Left lung (tissue), 10 donors: ENCODE data around the gene GFPT1. TPM values are rescaled to one million over a fixed set of nuclear protein-coding genes. Genes with fewer than 3 reads are reported as not detected.

ENCODE experiments used
- ATAC-seq: fragments of 200-7000 bp; cut with Tn5 transposase; one replicate; pipeline ENCODE4 v1.9.1; 2020; ENCODE audit warnings: moderate library complexity
- DNase-seq, 4 donors: peaks; one replicate each; pipeline ENCODE4 v3.0.0-alpha.2; 2013 to 2020
- H3K27ac ChIP-seq, 2 donors: fragments of 200-600 bp; sonication (generic) in 1 of 2; one replicate each; pipeline versions ENCODE4 v1.5.0 to v1.8.0; 2020 to 2021
- H3K27me3 ChIP-seq, 2 donors: fragments of 200-600 bp; sonication (generic) in 1 of 2; one replicate each; pipeline versions ENCODE4 v1.5.0 to v1.8.0; 2020 to 2021
- H3K36me3 ChIP-seq, 2 donors: fragments of 200-600 bp; sonication (generic) in 1 of 2; one replicate each; pipeline versions ENCODE4 v1.5.0 to v1.8.0; 2020 to 2021
- H3K4me1 ChIP-seq, 2 donors: fragments of 200-600 bp; one replicate each; pipeline ENCODE4 v1.8.0; 2021
- H3K4me3 ChIP-seq, 2 donors: fragments of 200-600 bp; sonication (generic) in 1 of 2; one replicate each; pipeline versions ENCODE4 v1.5.0 to v1.8.0; 2020 to 2021; ENCODE audit warnings: mild to moderate bottlenecking in 1 of 2
- H3K9me3 ChIP-seq, 2 donors: fragments of 200-600 bp; sonication (generic) in 1 of 2; one replicate each; pipeline versions ENCODE4 v1.5.0 to v1.8.0; 2020 to 2021
- intact Hi-C, 2 donors: fragments of 100-400 bp; cut with DNase I; formaldehyde crosslinking; loops; one replicate each; pipeline versions ENCODE4 v1.11.2 to v1.14.2; 2022
- polyA plus RNA-seq, 6 donors: library from polyadenylated mRNA; unstranded; fragments of 120-200 nt; gene quantifications; one replicate each; pipeline ENCODE4 v1.2.1, GENCODE V29; 2013; ENCODE audit not compliant: insufficient read length in 6 of 6
- total RNA-seq, 2 donors: library from RNA; stranded (reverse); fragmentation: NEBNext Ultra II Directional; extraction: Animal tissue kit (Norgen Biotek cat#: 25700); gene quantifications; one replicate each; pipeline ENCODE4 v1.2.1, GENCODE V29; 2021
- TF ChIP-seq, protein P1 (sequence below), 2 donors: fragments of 200-600 bp; sonication (generic) in 1 of 2; IDR thresholded peaks; one replicate each; pipeline versions ENCODE4 v1.5.0 to v1.8.0; 2021; ENCODE audit warnings: antibody characterized with exemption in 2 of 2
- donor health status: DM: no; HTN: yes; CAD: no.
- donor health status: DM: no; HTN: no; CAD: no.

GFPT1 gene
- total and polyA plus RNA-seq, 8 donors = 26.3 to 95.7 (median 30.5) TPM

DNA sequence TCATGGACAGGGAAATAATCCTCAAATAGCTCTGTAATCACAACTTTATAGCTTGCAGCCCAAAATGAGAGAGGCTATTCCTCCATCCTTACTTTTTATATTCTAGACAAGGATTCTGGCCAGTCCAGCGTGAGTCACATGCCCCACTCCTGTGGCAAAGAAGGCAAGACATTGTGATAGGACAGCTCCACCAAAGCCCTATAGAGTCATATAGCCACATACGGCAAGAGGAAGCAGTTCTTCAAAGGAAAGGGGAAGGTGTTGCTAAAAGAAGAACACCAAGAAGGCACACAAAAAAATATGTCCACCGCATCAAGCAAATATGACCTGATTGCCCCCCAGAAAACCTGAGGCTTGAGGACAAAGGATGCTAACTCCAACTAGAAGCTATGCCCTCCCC, 3.4 kb upstream of the GFPT1 start:
- Histone ChIP-seq H3K4me1 (peaks cover 0 to 26% of the 10 kb centered on the region in 2 donors), H3K9me3 (no peaks in the 10 kb centered on the region), H3K27me3 (no peaks in the 10 kb centered on the region), H3K27ac (no peak overlapping the region), H3K36me3 (peaks cover 0 to 13% of the 10 kb centered on the region in 2 donors), H3K4me3 (no peak overlapping the region)
- intact Hi-C loops = no loop called here
- no peak for ATAC-seq
- DNase-seq = no peak
- TF ChIP-seq, protein P1, sequence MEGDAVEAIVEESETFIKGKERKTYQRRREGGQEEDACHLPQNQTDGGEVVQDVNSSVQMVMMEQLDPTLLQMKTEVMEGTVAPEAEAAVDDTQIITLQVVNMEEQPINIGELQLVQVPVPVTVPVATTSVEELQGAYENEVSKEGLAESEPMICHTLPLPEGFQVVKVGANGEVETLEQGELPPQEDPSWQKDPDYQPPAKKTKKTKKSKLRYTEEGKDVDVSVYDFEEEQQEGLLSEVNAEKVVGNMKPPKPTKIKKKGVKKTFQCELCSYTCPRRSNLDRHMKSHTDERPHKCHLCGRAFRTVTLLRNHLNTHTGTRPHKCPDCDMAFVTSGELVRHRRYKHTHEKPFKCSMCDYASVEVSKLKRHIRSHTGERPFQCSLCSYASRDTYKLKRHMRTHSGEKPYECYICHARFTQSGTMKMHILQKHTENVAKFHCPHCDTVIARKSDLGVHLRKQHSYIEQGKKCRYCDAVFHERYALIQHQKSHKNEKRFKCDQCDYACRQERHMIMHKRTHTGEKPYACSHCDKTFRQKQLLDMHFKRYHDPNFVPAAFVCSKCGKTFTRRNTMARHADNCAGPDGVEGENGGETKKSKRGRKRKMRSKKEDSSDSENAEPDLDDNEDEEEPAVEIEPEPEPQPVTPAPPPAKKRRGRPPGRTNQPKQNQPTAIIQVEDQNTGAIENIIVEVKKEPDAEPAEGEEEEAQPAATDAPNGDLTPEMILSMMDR (IDR thresholded peaks at IDR 0.05) = no peak

DNA sequence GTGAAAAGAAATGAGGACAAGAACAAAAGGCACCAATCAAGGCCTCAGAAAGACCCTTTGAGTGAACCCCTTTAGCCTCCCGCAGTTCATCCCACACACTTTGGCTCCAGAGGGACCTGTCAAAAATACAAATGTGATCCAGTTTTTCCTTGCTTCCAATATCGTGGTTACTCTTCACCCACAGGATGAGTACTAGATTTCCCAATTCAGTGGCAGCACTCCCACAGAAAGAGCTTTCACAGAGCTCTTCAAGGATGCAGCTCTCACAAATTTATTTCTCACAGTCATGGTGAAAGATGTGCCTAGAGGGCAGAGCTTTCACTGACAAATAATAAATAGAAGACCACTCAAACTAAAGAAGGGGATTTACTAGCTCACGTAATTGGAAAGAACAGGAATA, 3.0 kb upstream of the GFPT1 start:
- Histone ChIP-seq H3K9me3 (no peaks in the 10 kb centered on the region), H3K4me3 (no peak overlapping the region), H3K27ac (no peak overlapping the region), H3K36me3 (peaks cover 0 to 9% of the 10 kb centered on the region in 2 donors), H3K27me3 (no peaks in the 10 kb centered on the region), H3K4me1 (peaks cover 0 to 31% of the 10 kb centered on the region in 2 donors)
- ATAC-seq = no peak
- no peak for DNase-seq
- intact Hi-C loops = no loop called here
- TF ChIP-seq, protein P1 (IDR thresholded peaks at IDR 0.05) = no peak

DNA sequence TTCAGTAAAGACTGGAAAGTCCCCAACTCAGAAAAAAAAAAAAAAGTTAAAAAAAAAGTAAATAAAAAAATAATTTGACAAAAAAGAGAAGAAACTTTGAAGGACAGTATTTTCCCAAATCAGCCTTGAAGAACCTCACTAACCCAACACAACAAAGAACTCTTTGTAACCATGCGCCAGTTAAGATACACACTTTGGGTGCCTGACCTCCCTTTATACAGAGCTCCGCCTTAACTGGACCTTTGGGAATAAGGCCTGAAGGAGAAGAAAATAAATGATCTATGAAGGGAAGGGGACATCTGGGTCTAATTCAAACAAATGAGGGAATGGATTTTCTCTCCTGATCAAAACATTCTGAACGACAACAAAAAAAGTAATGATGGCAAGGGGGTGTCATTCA, 2.2 kb upstream of the GFPT1 start:
- DNase-seq (no peak), ATAC-seq (no peak)
- Histone ChIP-seq H3K27me3 (no peaks in the 10 kb centered on the region), H3K4me3 (no peak overlapping the region), H3K27ac (no peak overlapping the region), H3K36me3 (peaks cover 0 to 3% of the 10 kb centered on the region in 2 donors), H3K9me3 (no peaks in the 10 kb centered on the region), H3K4me1 (peaks cover 0 to 37% of the 10 kb centered on the region in 2 donors)
- TF ChIP-seq, protein P1 (IDR thresholded peaks at IDR 0.05) = no peak
- intact Hi-C loops = no loop called here

DNA sequence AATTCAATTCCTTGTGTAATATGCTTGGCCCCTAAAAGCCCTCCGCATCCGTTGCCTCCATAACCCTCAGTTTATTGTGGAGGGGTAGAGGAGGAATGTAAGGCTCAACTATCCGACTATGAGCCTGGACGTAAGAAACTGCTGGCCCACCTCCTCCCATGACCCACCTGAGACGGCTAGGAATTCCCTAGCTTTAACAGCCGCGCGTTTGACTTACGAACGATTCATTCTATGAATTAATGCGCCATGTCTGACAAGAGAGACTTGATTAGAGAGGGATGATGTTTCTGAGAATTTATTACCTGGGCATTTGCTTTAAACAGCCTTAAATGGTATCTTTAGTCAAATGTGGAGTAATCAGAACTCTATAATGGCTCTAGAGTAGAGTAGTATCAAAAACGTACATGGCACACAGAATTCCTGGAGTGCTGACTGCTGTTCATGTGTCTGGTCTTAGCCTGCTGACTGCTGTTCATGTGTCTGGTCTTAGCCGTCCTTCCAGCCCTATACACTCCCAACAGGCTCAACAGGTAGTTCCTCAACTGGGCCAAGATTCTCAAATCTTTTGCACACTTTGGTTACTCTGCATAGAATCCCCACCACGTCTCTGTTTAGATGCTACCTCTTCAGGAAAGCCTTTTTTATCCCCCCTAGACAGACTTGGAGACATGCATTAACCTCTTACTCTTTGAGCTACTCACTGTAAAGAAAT, 899 bp upstream of the GFPT1 start:
- H3K4me3 ChIP-seq = peak overlapping the region; percentile 80 to 90
- no peaks in the 10 kb centered on the region for H3K36me3 ChIP-seq
- peaks cover 0 to 50% of the 10 kb centered on the region in 2 donors for H3K4me1 ChIP-seq
- TF ChIP-seq, protein P1 (IDR thresholded peaks at IDR 0.05) = no peak
- H3K27me3 ChIP-seq = no peaks in the 10 kb centered on the region
- intact Hi-C loops = no loop called here
- peak overlapping the region; percentile 88 for H3K27ac ChIP-seq
- no peaks in the 10 kb centered on the region for H3K9me3 ChIP-seq
- ATAC-seq (no peak), DNase-seq (no peak)

DNA sequence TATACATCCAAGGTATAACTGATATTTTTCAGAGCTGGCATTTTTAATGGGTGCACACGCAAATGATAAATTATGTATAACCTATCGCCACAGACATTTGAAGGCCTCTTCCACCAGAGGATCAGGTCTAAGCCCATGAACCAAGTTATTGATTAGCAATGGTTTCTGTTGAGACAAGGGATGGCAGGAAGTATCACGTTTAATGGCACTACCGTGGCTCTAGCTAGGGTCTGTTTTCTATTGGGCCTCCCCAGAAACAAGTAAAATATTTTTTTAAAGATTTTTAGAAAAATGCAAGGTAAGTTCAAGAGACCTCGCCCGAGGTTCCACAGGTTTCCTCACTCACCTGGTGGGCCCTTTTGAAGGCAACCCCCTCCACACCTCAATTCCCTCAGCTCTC, 667 bp downstream of the GFPT1 start:
- Histone ChIP-seq H3K9me3 (no peaks in the 10 kb centered on the region), H3K4me3 (peak overlapping the region; percentile 80 to 90), H3K4me1 (peaks cover 0 to 66% of the 10 kb centered on the region in 2 donors), H3K27ac (peak overlapping the region; percentile 88), H3K36me3 (no peaks in the 10 kb centered on the region), H3K27me3 (no peaks in the 10 kb centered on the region)
- DNase-seq (no peak), ATAC-seq (no peak)
- TF ChIP-seq, protein P1 (IDR thresholded peaks at IDR 0.05) = no peak
- intact Hi-C loops = no loop called here
